K562 (cell line): ENCODE measurements around the gene CEMP1.

Experiments
- SRSF3 ChIP-seq: fragments of 200-400 bp; formaldehyde crosslinking; IDR thresholded peaks from 2 replicates; pipeline ENCODE4 v1.6.1; 2016; ENCODE audit warnings: mild to moderate bottlenecking, low read length, moderate library complexity; ENCODE audit not compliant: insufficient read depth
- TF ChIP-seq, protein P1 (sequence below): fragments of 450-650 bp; conservative IDR thresholded peaks from 2 replicates; pipeline ENCODE4 v1.6.1; 2016; ENCODE audit warnings: missing genetic modification characterization, low read depth, mild to moderate bottlenecking, control low read depth, missing compliant biosample characterization

DNA sequence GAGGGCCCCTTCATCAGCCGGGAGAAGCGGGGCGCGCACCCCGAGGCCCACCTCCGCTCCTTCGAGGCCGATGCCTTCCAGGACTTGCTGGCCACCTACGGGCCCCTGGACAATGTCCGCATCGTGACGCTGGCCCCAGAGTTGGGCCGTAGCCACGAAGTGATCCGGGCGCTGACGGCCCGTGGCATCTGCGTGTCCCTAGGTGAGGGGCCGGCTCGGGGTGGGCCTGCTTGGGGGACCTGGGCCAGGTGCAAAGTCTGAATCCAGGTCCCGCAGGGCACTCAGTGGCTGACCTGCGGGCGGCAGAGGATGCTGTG is 3.5 kb downstream of the CEMP1 start:
- TF ChIP-seq, protein P1, sequence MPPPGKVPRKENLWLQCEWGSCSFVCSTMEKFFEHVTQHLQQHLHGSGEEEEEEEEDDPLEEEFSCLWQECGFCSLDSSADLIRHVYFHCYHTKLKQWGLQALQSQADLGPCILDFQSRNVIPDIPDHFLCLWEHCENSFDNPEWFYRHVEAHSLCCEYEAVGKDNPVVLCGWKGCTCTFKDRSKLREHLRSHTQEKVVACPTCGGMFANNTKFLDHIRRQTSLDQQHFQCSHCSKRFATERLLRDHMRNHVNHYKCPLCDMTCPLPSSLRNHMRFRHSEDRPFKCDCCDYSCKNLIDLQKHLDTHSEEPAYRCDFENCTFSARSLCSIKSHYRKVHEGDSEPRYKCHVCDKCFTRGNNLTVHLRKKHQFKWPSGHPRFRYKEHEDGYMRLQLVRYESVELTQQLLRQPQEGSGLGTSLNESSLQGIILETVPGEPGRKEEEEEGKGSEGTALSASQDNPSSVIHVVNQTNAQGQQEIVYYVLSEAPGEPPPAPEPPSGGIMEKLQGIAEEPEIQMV (tag) = no peak
- TF ChIP-seq SRSF3 = no peak
